ENCODE results near the gene SPTBN1.

The SPTBN1 gene

DNA sequence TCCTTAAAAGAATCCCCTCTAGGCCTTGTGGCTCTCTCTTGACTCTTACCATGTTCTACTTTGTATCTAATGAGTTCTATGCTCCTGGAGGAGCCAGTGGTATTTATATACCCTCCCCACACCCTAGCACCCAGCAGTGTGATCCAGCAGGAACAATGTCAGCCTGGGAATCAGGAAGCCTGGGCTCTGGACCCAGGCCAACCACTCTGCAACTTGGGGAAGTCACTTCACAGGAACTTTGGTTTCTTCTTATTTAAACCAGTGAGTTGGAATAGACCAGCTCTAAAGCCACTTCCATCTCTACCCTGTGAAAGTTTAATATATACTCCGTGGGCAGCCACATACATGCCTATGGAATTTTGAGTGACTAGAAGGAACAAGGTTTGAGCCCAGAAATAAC, 11.6 kb upstream of the SPTBN1 start:
- Mint-ChIP-seq H3K4me3 (no peak overlapping the region), H3K27ac (no peak overlapping the region), H3K9me3 (peaks cover 3% of the 10 kb centered on the region), H3K27me3 (ENCODE audit: low read depth, poor library complexity) (peaks cover under 1% of the 10 kb centered on the region), H3K36me3 (ENCODE audit: low read depth) (no peaks in the 10 kb centered on the region), H3K4me1 (peaks cover 9% of the 10 kb centered on the region)
- no peak for DNase-seq
- TF ChIP-seq, protein P1, sequence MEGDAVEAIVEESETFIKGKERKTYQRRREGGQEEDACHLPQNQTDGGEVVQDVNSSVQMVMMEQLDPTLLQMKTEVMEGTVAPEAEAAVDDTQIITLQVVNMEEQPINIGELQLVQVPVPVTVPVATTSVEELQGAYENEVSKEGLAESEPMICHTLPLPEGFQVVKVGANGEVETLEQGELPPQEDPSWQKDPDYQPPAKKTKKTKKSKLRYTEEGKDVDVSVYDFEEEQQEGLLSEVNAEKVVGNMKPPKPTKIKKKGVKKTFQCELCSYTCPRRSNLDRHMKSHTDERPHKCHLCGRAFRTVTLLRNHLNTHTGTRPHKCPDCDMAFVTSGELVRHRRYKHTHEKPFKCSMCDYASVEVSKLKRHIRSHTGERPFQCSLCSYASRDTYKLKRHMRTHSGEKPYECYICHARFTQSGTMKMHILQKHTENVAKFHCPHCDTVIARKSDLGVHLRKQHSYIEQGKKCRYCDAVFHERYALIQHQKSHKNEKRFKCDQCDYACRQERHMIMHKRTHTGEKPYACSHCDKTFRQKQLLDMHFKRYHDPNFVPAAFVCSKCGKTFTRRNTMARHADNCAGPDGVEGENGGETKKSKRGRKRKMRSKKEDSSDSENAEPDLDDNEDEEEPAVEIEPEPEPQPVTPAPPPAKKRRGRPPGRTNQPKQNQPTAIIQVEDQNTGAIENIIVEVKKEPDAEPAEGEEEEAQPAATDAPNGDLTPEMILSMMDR (IDR thresholded peaks at IDR 0.05): no peak

DNA sequence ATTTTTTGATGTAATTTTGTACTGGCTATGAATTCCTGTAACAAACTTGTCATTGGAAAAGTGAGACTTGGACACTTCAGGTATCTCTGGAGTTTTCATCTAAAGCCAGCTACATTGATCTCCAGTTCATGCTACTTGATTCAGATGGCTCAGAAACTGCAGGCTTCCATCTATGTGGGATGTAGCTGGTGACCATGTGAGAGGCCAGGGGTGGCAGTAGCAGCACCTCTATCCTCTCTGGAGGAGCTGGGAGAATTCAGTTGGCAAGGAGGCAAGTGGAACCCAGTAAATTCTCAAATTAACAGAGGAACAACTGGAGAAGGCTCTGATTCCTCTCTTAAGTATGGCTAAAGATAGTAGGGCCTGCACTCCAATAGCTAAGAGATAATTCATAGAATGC, 10.0 kb upstream of the SPTBN1 start:
- H3K27me3 Mint-ChIP-seq (ENCODE audit: low read depth, poor library complexity): no peaks in the 10 kb centered on the region
- no peak overlapping the region for H3K27ac Mint-ChIP-seq
- no peaks in the 10 kb centered on the region for H3K36me3 Mint-ChIP-seq (ENCODE audit: low read depth)
- peaks cover 9% of the 10 kb centered on the region for H3K4me1 Mint-ChIP-seq
- peaks cover 3% of the 10 kb centered on the region for H3K9me3 Mint-ChIP-seq
- H3K4me3 Mint-ChIP-seq: no peak overlapping the region
- TF ChIP-seq, protein P1 (IDR thresholded peaks at IDR 0.05): no peak
- DNase-seq: no peak

DNA sequence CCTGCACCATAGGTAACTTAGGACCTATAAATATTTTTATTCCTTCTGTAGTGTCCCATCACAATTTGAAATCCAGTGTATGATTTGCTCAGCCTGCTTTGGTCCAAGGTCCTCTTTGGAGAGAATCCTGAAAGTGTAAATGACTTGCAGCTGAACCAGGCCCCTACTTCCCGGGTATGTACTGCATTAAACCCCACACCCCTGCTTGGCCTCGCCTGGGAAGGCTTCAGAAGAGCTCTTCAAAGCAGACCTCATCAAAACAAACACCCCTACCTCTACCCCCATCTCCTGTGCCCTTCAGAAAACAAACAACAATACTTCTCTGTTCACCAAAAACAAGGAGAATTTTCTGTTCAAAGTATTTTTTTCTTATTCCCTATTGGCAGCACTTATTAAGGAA, 9.5 kb upstream of the SPTBN1 start:
- H3K27me3 Mint-ChIP-seq (ENCODE audit: low read depth, poor library complexity): no peaks in the 10 kb centered on the region
- no peak overlapping the region for H3K4me3 Mint-ChIP-seq
- peaks cover 3% of the 10 kb centered on the region for H3K9me3 Mint-ChIP-seq
- TF ChIP-seq, protein P1 (IDR thresholded peaks at IDR 0.05): no peak
- no peak overlapping the region for H3K27ac Mint-ChIP-seq
- peaks cover 9% of the 10 kb centered on the region for H3K4me1 Mint-ChIP-seq
- no peak for DNase-seq
- no peaks in the 10 kb centered on the region for H3K36me3 Mint-ChIP-seq (ENCODE audit: low read depth)

GRCh38 chr2:54454548-54455130, 1.5 kb upstream of the SPTBN1 start:
- no peaks in the 10 kb centered on the region for H3K9me3 Mint-ChIP-seq
- H3K4me1 Mint-ChIP-seq: peaks cover 34% of the 10 kb centered on the region
- peak overlapping the region; percentile 89 for H3K4me3 Mint-ChIP-seq
- H3K27me3 Mint-ChIP-seq (ENCODE audit: low read depth, poor library complexity): peaks cover 15% of the 10 kb centered on the region
- no peak for DNase-seq
- TF ChIP-seq, protein P1 (IDR thresholded peaks at IDR 0.05): no peak
- H3K27ac Mint-ChIP-seq: peak overlapping the region; percentile 87
- no peaks in the 10 kb centered on the region for H3K36me3 Mint-ChIP-seq (ENCODE audit: low read depth)

DNA sequence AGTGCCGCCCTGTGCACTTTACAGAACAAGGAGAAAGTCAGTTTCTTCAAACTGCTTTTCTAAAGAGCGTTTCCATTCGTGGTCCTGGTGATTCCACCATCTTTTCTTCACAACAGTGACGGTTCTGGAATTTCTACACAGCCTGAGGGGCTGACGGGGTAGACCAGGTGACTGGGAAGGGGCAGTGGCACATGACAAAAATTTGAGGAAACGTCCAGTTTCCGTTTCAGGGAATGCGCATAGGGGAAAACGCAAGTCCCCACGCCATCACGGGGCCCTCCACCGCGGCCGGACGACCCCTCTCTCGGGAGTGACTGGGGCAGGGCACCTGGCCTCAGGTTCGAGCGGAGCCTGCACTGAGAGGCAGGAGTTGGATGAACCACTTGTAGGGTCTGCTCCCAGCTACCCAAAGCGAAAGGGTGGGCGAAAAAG, 980 bp upstream of the SPTBN1 start:
- H3K4me3 Mint-ChIP-seq: peak overlapping the region; percentile 89
- no peaks in the 10 kb centered on the region for H3K9me3 Mint-ChIP-seq
- peaks cover 34% of the 10 kb centered on the region for H3K4me1 Mint-ChIP-seq
- TF ChIP-seq, protein P1 (IDR thresholded peaks at IDR 0.05): no peak
- no peaks in the 10 kb centered on the region for H3K36me3 Mint-ChIP-seq (ENCODE audit: low read depth)
- DNase-seq: peak; percentile 29
- H3K27me3 Mint-ChIP-seq (ENCODE audit: low read depth, poor library complexity): peaks cover 15% of the 10 kb centered on the region
- H3K27ac Mint-ChIP-seq: peak overlapping the region; percentile 87

GRCh38 chr2:54456362-54456611, 160 bp downstream of the SPTBN1 start:
- Mint-ChIP-seq H3K27ac (no peak overlapping the region), H3K9me3 (no peaks in the 10 kb centered on the region), H3K27me3 (ENCODE audit: low read depth, poor library complexity) (peaks cover 15% of the 10 kb centered on the region), H3K4me1 (peaks cover 34% of the 10 kb centered on the region), H3K4me3 (peak overlapping the region; percentile 89), H3K36me3 (ENCODE audit: low read depth) (no peaks in the 10 kb centered on the region)
- TF ChIP-seq, protein P1 (IDR thresholded peaks at IDR 0.05): no peak
- no peak for DNase-seq

Measured in nephron progenitor cell (in vitro differentiated cells).